Testis (tissue), 3 donors: Measurements from ENCODE around the gene IFITM5. TPM values are rescaled to one million over a fixed set of nuclear protein-coding genes. Genes with fewer than 3 reads are reported as not detected.
"Not testable (repeated sequence)": the region's sequence is repeated elsewhere in the genome, so short reads cannot be mapped to it uniquely, and the experiment has no call there.

Experiments
- DNase-seq: peaks from one replicate; pipeline ENCODE4 v3.0.0-alpha.2; 2019
- H3K27ac ChIP-seq, 2 donors: fragments of 200-600 bp; sonication (generic); one replicate each; pipeline ENCODE4 v1.5.1; 2019
- H3K27me3 ChIP-seq: fragments of 200-600 bp; sonication (generic); one replicate; pipeline ENCODE4 v1.5.1; 2019
- H3K36me3 ChIP-seq: fragments of 200-600 bp; sonication (generic); one replicate; pipeline ENCODE4 v1.5.1; 2017; ENCODE audit warnings: low read depth; ENCODE audit errors: missing control alignments
- H3K4me1 ChIP-seq: fragments of 200-600 bp; sonication (generic); one replicate; pipeline ENCODE4 v1.5.1; 2019
- H3K4me3 ChIP-seq, 2 donors: fragments of 200-600 bp; sonication (generic); one replicate each; pipeline ENCODE4 v1.5.1; 2017 to 2019
- H3K9me3 ChIP-seq: fragments of 200-600 bp; sonication (generic); one replicate; pipeline ENCODE4 v1.5.1; 2017
- POLR2A ChIP-seq: fragments of 450-650 bp; IDR thresholded peaks from one replicate; pipeline ENCODE4 v1.6.1; 2017; ENCODE audit warnings: antibody characterized with exemption, mild to moderate bottlenecking, moderate library complexity
- WGBS, 2 donors: methylation state at CpG; one replicate each; pipeline ENCODE4 v1.1.5; 2018; 5-methylcytosine and 5-hydroxymethylcytosine counted together
- intact Hi-C: fragments of 100-400 bp; cut with DNase I; formaldehyde crosslinking; loops from one replicate; pipeline ENCODE4 v1.15.1; 2023; ENCODE audit warnings: low total_unique reads
- polyA plus RNA-seq: library from polyadenylated mRNA; stranded (reverse); fragments of 350-450 nt; fragmentation: Illumina TruSeq; extraction: RNeasy Lipid Tissue Mini Kit (QIAGEN cat#74804); gene quantifications from one replicate; pipeline ENCODE4 v1.2.3, GENCODE V29; 2014; ENCODE audit warnings: low read depth, low replicate concordance; ENCODE audit not compliant: insufficient read depth
- total RNA-seq, 2 donors: library from RNA; depleted of rRNA; stranded (reverse); fragments of >200 nt; gene quantifications; one replicate each; pipeline ENCODE4 v1.2.3, GENCODE V29; 2016
- TF ChIP-seq, protein P1 (sequence below), 3 experiments: fragments of 450-650 bp in 2 of 3; fragments of 200-600 bp in 1 of 3; sonication (generic) in 1 of 3; IDR thresholded peaks; one replicate each; pipeline ENCODE4 v1.5.1; 2016 to 2019; ENCODE audit warnings: antibody characterized with exemption in 3 of 3, mild to moderate bottlenecking in 2 of 3, moderate library complexity in 1 of 3

Gene IFITM5
- total and polyA plus RNA-seq, 3 donors from 2014 or later, result not detected

DNA sequence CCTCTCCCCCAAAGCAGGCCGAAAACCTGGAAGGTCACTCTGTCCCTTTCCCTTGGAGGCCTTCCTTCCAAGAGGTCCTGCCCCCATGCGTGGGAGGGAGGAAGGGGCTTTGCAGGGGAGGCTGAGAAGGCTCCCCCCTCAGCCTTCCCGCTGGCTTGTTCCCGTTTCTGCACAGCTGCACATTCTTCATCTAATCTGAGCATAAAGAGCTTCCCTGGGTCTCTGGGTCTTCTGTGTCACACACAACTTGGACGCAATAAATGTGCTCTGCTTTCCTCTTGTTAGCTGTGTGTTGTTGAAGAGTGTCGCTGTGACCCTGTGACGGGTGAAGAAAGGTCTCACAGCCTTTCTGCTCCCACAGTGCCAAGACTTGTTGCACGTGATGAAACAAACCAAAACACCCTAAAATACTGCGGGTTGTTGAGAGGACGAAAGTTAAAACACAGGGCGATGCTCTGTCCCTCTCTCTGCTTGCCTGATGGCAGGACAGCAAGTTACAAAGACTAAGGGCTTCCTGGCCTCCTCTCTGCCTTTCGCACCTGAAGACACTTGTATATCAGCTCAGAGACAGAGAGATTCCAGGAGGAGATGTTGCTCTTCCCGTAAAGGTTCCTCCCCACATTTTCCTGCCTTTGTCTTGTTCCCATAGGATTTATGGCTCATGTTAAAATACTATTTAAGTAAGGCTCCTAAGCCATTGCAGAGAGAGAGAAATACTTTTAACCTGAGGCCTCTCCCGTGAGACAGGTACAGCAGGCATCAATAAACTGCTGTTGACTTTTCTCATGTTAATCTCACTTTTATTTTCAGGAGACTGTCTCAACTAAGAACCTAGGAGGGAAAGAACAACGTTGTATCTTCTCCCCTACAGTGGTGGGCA is 36.7 kb upstream of the IFITM5 start:
- H3K4me1 ChIP-seq, result peaks cover 38% of the 10 kb centered on the region
- H3K4me3 ChIP-seq, result no peak overlapping the region
- DNase-seq, result peak; percentile 73
- no peaks in the 10 kb centered on the region for H3K9me3 ChIP-seq
- H3K27me3 ChIP-seq, result no peaks in the 10 kb centered on the region
- H3K36me3 ChIP-seq, result no peaks in the 10 kb centered on the region
- intact Hi-C loops, result no loop called here
- WGBS, 2 donors, result 24 to 26% methylated on average over 14 to 15 of the region's 15 CpGs
- TF ChIP-seq, protein P1, sequence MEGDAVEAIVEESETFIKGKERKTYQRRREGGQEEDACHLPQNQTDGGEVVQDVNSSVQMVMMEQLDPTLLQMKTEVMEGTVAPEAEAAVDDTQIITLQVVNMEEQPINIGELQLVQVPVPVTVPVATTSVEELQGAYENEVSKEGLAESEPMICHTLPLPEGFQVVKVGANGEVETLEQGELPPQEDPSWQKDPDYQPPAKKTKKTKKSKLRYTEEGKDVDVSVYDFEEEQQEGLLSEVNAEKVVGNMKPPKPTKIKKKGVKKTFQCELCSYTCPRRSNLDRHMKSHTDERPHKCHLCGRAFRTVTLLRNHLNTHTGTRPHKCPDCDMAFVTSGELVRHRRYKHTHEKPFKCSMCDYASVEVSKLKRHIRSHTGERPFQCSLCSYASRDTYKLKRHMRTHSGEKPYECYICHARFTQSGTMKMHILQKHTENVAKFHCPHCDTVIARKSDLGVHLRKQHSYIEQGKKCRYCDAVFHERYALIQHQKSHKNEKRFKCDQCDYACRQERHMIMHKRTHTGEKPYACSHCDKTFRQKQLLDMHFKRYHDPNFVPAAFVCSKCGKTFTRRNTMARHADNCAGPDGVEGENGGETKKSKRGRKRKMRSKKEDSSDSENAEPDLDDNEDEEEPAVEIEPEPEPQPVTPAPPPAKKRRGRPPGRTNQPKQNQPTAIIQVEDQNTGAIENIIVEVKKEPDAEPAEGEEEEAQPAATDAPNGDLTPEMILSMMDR (IDR thresholded peaks at IDR 0.05), result no peak
- no peak for TF ChIP-seq POLR2A
- H3K27ac ChIP-seq, result peak overlapping the region; percentile 82 to 88

DNA sequence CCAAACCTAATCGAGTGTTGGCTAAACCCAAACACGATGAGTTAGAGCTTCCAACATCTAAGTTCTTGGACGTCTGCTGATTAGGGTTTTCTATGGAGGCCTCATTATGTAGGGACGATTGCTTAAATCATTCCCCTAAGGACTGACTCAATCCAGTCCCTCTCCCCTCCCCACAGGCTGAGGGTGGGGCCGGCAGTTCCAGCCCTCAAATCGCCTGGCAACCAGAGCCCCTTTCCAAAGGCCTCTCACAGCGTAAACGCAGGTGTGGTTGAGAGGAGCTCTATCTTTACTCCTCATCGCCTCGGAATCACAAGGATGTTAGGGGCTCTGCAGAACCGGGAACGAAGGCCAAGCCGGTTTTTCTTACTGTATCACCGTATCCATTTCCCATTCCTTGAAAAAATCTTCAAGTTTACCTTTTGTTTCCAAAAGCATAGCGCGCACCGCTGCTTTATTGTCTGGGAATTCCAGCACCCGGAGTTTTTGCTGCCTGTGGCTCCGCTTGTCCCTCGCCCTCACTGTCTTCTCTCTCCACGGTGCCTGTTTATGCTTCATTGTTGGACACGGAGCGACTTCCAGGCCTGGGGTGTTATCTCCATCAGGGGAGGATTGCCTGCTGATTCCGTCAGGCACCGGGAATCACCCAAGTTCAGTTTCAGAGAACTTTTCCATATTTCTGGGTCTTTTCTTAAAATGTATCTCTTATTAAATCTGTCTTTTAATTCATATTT is 35.1 kb upstream of the IFITM5 start:
- H3K4me1 ChIP-seq, result peaks cover 40% of the 10 kb centered on the region
- no peak for TF ChIP-seq POLR2A
- TF ChIP-seq, protein P1 (IDR thresholded peaks at IDR 0.05), result no peak
- no peak overlapping the region for H3K4me3 ChIP-seq
- no peaks in the 10 kb centered on the region for H3K27me3 ChIP-seq
- peak; percentile 58 for DNase-seq
- WGBS, 2 donors, result 47 to 61% methylated on average over 25 of the region's 25 CpGs
- intact Hi-C loops, result no loop called here
- H3K27ac ChIP-seq, result peak overlapping the region; percentile 82 to 88
- no peaks in the 10 kb centered on the region for H3K9me3 ChIP-seq
- no peaks in the 10 kb centered on the region for H3K36me3 ChIP-seq

DNA sequence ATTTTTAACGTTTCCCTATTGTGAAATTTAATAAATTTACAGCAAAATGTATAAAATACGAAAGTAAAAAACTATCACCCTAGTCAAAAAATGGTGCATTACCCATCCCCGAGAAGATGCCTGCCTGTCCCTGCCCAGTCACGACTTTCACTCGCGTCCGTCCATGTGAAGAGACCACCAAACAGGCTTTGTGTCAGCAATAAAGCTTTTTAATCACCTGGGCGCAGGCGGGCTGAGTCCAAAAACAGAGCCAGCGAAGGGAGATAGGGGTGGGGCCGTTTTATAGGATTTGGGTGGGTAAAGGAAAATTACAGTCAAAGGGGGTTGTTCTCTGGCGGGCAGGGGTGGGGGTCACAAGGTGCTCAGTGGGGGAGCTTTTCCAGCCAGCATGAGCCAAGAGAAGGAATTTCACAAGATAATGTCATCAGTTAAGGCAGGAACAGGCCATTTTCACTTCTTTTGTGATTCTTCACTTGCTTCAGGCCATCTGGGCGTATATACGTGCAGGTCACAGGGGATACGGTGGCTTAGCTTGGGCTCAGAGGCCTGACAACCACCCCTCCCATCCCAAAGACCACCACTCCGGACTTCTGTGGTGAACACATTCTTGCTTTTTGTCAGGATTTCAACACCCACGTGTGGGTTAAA is 34.4 kb upstream of the IFITM5 start:
- Histone ChIP-seq H3K4me1 (peaks cover 46% of the 10 kb centered on the region), H3K27ac (peak overlapping the region in 1 of 2 donors; percentile 82)
- H3K36me3 ChIP-seq, H3K4me3 ChIP-seq, intact Hi-C loops, DNase-seq, H3K9me3 ChIP-seq, H3K27me3 ChIP-seq: not testable (repeated sequence)
- 91 to 92% methylated on average over 17 of the region's 17 CpGs for WGBS, 2 donors

DNA sequence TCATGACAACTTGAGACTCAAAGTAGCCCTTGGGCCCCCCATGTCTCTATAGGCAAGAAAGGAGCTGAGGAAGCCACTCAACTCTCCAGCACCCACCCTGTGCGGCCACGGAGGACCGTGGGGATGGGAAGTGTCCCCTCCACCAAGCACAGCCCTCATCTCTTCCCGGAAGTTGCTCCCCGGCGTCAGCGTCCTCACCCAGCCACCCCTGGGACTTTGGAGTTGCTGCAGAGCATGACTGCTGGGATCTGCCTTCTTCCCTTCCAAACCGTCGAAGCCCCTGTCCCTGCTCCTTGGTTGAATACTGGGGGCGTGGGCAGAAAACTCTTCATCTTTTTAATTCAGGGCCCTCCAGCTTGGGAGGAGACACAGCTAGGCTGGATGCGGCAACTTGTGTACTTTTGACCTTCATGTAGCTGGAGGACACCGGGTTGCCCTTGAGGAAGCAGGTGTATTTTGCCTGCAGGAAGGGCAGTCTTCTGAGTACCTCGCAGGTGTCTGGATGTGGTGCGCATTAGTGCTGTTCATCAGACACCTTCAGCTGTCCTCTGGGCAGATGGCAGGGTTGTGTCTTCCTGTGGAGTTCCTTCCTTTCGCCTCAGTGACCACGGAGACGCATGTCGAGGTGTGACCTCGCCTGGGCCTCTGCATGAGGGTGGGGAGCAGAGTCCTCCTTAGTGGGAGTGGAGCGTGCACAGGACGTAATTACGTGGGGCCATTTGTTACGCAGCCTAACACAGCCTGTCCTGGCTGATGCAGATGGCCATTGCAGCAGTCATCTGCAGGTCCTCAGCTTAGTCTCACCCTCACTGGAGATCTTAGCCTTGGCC is 33.5 kb upstream of the IFITM5 start:
- Histone ChIP-seq H3K4me1 (peaks cover 53% of the 10 kb centered on the region), H3K9me3 (no peaks in the 10 kb centered on the region), H3K36me3 (no peaks in the 10 kb centered on the region), H3K27ac (no peak overlapping the region), H3K27me3 (no peaks in the 10 kb centered on the region), H3K4me3 (no peak overlapping the region)
- TF ChIP-seq, protein P1 (IDR thresholded peaks at IDR 0.05), result no peak
- TF ChIP-seq POLR2A, result no peak
- 89 to 94% methylated on average over 20 to 23 of the region's 23 CpGs for WGBS, 2 donors
- no peak for DNase-seq
- intact Hi-C loops, result no loop called here
